Stomach (tissue), 9 donors: Measurements from ENCODE around the gene CD209. TPM values are rescaled to one million over a fixed set of nuclear protein-coding genes. Genes with fewer than 3 reads are reported as not detected.
"Not testable (repeated sequence)": the region's sequence is repeated elsewhere in the genome, so short reads cannot be mapped to it uniquely, and the experiment has no call there.

ENCODE experiments used
- DNase-seq, 2 donors: peaks; one replicate each; pipeline versions ENCODE4 v3.0.0 to v3.0.0-alpha.2; 2013 to 2019
- H3K27ac ChIP-seq, 5 donors: fragments of 200-600 bp in 4 of 5; sonication (generic) in 4 of 5; one replicate each; pipeline ENCODE4 v1.5.1; 2013 to 2019; ENCODE audit warnings: mild to moderate bottlenecking in 1 of 5, moderate library complexity in 1 of 5
- H3K27me3 ChIP-seq, 3 donors: fragments of 200-600 bp; sonication (generic); one replicate each; pipeline ENCODE4 v1.5.1; 2017 to 2019; ENCODE audit warnings: mixed run types in 1 of 3
- H3K36me3 ChIP-seq, 4 donors: fragments of 200-600 bp; sonication (generic); 1 replicate in 3 of 4; 2 replicates in 1 of 4; pipeline ENCODE4 v1.5.1; 2016 to 2019
- H3K4me1 ChIP-seq, 4 donors: fragments of 200-600 bp; sonication (generic); one replicate each; pipeline ENCODE4 v1.5.1; 2016 to 2019
- H3K4me3 ChIP-seq, 4 donors: fragments of 200-600 bp; sonication (generic) in 3 of 4; one replicate each; pipeline ENCODE4 v1.5.1; 2016 to 2019; ENCODE audit warnings: mild to moderate bottlenecking in 1 of 4
- H3K9me3 ChIP-seq, 4 donors: fragments of 200-600 bp; sonication (generic); one replicate each; pipeline ENCODE4 v1.5.1; 2016 to 2019
- CTCF ChIP-seq, 7 experiments: fragments of 450-650 bp in 4 of 7; fragments of 200-600 bp in 3 of 7; sonication (generic) in 3 of 7; IDR thresholded peaks; one replicate each; pipeline ENCODE4 v1.5.1; 2016 to 2019; ENCODE audit warnings: antibody characterized with exemption in 7 of 7, control low read depth in 2 of 7, mild to moderate bottlenecking in 1 of 7
- EP300 ChIP-seq: sonication (generic); formaldehyde crosslinking; IDR thresholded peaks from one replicate; pipeline ENCODE4 v1.6.1; 2017; ENCODE audit warnings: antibody characterized with exemption
- POLR2A ChIP-seq, 4 donors: fragments of 450-650 bp; IDR thresholded peaks; one replicate each; pipeline ENCODE4 v1.6.1; 2016; ENCODE audit warnings: antibody characterized with exemption in 4 of 4, control low read depth in 2 of 4, mild to moderate bottlenecking in 1 of 4, moderate library complexity in 1 of 4
- POLR2AphosphoS5 ChIP-seq, 3 donors: sonication (generic); formaldehyde crosslinking; IDR thresholded peaks; one replicate each; pipeline ENCODE4 v1.6.1; 2016; ENCODE audit warnings: antibody characterized with exemption in 3 of 3
- WGBS, 5 donors: extraction: QIAGEN DNeasy Blood & Tissue Kit in 3 of 5; methylation state at CpG; one replicate each; pipeline versions ENCODE4 v1.1.5 to v1.1.7; 2013 to 2018; 5-methylcytosine and 5-hydroxymethylcytosine counted together
- intact Hi-C: fragments of 100-400 bp; cut with DNase I; formaldehyde crosslinking; loops from one replicate; pipeline ENCODE4 v1.15.1; 2023; ENCODE audit warnings: low total_unique reads
- polyA plus RNA-seq, 3 donors: library from polyadenylated mRNA; stranded (reverse); fragments of 200-250 nt; gene quantifications; one replicate each; pipeline ENCODE4 v1.2.3, GENCODE V29; 2013
- total RNA-seq, 5 donors: library from RNA; depleted of rRNA; stranded (reverse); fragments of >200 nt; gene quantifications; one replicate each; pipeline versions ENCODE4 v1.1.0 to v1.2.3, GENCODE V29; 2014 to 2016
- donor health status: healthy with polysubstance abuse.
- donor health status: Bipolar disorder and iron deficiency.
- donor health status: healthy.

The CD209 gene
- total and polyA plus RNA-seq, 8 donors = 0.38 to 51.9 (median 3.7) TPM

DNA sequence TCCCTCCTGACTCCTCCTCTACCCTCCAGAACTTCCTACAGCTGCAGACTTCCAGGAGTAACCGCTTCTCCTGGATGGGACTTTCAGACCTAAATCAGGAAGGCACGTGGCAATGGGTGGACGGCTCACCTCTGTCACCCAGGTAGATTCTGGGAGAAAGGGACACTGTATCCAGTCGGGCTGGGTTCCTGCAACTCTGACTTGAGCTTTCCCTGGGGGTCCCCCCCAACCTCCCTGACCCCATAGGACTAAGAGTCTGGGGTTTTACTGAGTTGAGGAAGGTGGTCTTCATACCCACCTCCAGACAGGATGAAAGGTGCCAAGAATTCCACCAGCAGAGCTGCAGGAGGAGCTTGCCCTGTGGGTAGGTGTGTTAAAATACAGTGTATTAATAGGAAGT lies 20.2 kb upstream of the CD209 start:
- Histone ChIP-seq H3K4me3 (no peak overlapping the region), H3K4me1 (no peaks in the 10 kb centered on the region), H3K27me3 (peaks cover 0 to 44% (median 0%) of the 10 kb centered on the region in 3 donors), H3K36me3 (no peaks in the 10 kb centered on the region), H3K9me3 (no peaks in the 10 kb centered on the region), H3K27ac (no peak overlapping the region)
- TF ChIP-seq POLR2A (IDR thresholded peaks at IDR 0.05) (no peak), EP300 (no peak), CTCF (IDR thresholded peaks at IDR 0.05) (no peak), POLR2AphosphoS5 (IDR thresholded peaks at IDR 0.05) (no peak)
- WGBS, 5 donors = 67 to 81% (median 71%) methylated on average over 4 of the region's 4 CpGs
- DNase-seq = no peak
- intact Hi-C loops = no loop called here

DNA sequence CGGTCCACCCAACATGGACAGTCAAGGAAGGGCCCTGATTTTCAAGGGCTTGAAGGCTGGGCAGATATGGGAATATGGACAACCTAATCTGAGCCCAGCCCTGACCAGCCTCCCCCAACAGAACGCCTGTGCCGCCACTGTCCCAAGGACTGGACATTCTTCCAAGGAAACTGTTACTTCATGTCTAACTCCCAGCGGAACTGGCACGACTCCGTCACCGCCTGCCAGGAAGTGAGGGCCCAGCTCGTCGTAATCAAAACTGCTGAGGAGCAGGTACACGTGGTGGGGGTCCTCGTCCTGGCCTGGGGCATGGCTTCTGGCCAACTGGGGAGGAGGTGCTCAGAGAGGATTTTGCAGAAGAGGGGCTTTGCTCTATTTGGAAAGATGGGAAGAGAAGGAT lies 19.2 kb upstream of the CD209 start:
- no peaks in the 10 kb centered on the region for H3K36me3 ChIP-seq
- H3K27me3 ChIP-seq = peaks cover 0 to 46% (median 0%) of the 10 kb centered on the region in 3 donors
- TF ChIP-seq CTCF (IDR thresholded peaks at IDR 0.05) = no peak
- TF ChIP-seq POLR2A (IDR thresholded peaks at IDR 0.05) = no peak
- TF ChIP-seq EP300 = no peak
- TF ChIP-seq POLR2AphosphoS5 (IDR thresholded peaks at IDR 0.05) = no peak
- intact Hi-C loops = no loop called here
- no peaks in the 10 kb centered on the region for H3K9me3 ChIP-seq
- no peak for DNase-seq
- no peak overlapping the region for H3K4me3 ChIP-seq
- 62 to 77% (median 68%) methylated on average over 11 of the region's 11 CpGs for WGBS, 5 donors
- H3K4me1 ChIP-seq = no peaks in the 10 kb centered on the region
- no peak overlapping the region for H3K27ac ChIP-seq

- 82 to 94% (median 90%) methylated on average over 2 of the region's 2 CpGs; no CpG with 5 or more reads in 1 of the 5 donors for WGBS, 5 donors
Observed at GRCh38 chr19:7765043-7765442, 17.7 kb upstream of the CD209 start.

GRCh38 chr19:7764157-7764556 lies 16.8 kb upstream of the CD209 start:
- intact Hi-C loops, H3K27ac ChIP-seq, DNase-seq, H3K4me3 ChIP-seq, H3K4me1 ChIP-seq, H3K36me3 ChIP-seq: not testable (repeated sequence)
- Histone ChIP-seq H3K27me3 (peaks cover 0 to 57% (median 0%) of the 10 kb centered on the region in 3 donors), H3K9me3 (peaks cover 0 to 13% (median 10%) of the 10 kb centered on the region in 4 donors)
- 44 to 62% (median 48%) methylated on average over 3 of the region's 3 CpGs for WGBS, 5 donors

More at GRCh38 chr19:7765043-7765442, 17.7 kb upstream of the CD209 start:
- H3K27me3 ChIP-seq = peaks cover 0 to 61% (median 0%) of the 10 kb centered on the region in 3 donors
- H3K36me3 ChIP-seq, intact Hi-C loops, H3K4me1 ChIP-seq, H3K27ac ChIP-seq, H3K4me3 ChIP-seq, DNase-seq, H3K9me3 ChIP-seq: not testable (repeated sequence)

- Histone ChIP-seq H3K36me3 (no peaks in the 10 kb centered on the region), H3K4me3 (no peak overlapping the region), H3K9me3 (peaks cover 0 to 18% (median 14%) of the 10 kb centered on the region in 4 donors), H3K27me3 (peaks cover 0 to 53% (median 0%) of the 10 kb centered on the region in 3 donors), H3K4me1 (no peaks in the 10 kb centered on the region), H3K27ac (no peak overlapping the region)
- TF ChIP-seq CTCF (IDR thresholded peaks at IDR 0.05) (no peak), POLR2AphosphoS5 (IDR thresholded peaks at IDR 0.05) (no peak), EP300 (no peak), POLR2A (IDR thresholded peaks at IDR 0.05) (no peak)
- DNase-seq = no peak
- 8 to 29% (median 25%) methylated on average over 1 of the region's 1 CpG for WGBS, 5 donors
- intact Hi-C loops = no loop called here
Observed at GRCh38 chr19:7763696-7764095, 16.4 kb upstream of the CD209 start.
